Tibial artery (tissue), 4 donors: ENCODE data around the gene FAM177A1.

Experiments
- DNase-seq, 2 donors: peaks; one replicate each; pipeline ENCODE4 v3.0.0-alpha.2; 2019
- H3K27ac ChIP-seq, 2 donors: fragments of 200-600 bp; sonication (generic) in 1 of 2; 1 replicate in 1 of 2; 2 replicates in 1 of 2; pipeline ENCODE4 v1.5.1; 2018 to 2019; ENCODE audit warnings: mild to moderate bottlenecking in 1 of 2
- H3K27me3 ChIP-seq, 2 donors: fragments of 200-600 bp; sonication (generic) in 1 of 2; one replicate each; pipeline versions ENCODE4 v1.5.1 to v1.6.0; 2016 to 2019
- H3K36me3 ChIP-seq, 3 donors: fragments of 200-600 bp; sonication (generic) in 2 of 3; one replicate each; pipeline ENCODE4 v1.5.1; 2016 to 2019; ENCODE audit warnings: mild to moderate bottlenecking in 2 of 3
- H3K4me1 ChIP-seq, 4 donors: fragments of 200-600 bp; sonication (generic) in 2 of 4; 1 replicate in 3 of 4; 2 replicates in 1 of 4; pipeline ENCODE4 v1.5.1; 2016 to 2019
- H3K4me3 ChIP-seq, 2 donors: fragments of 200-600 bp; sonication (generic) in 1 of 2; 1 replicate in 1 of 2; 2 replicates in 1 of 2; pipeline ENCODE4 v1.5.1; 2018 to 2019; ENCODE audit warnings: mild to moderate bottlenecking in 2 of 2
- H3K9me3 ChIP-seq, 3 donors: fragments of 200-600 bp; sonication (generic) in 1 of 3; one replicate each; pipeline ENCODE4 v1.5.1; 2016 to 2019
- CTCF ChIP-seq, 2 experiments: fragments of 200-600 bp in 1 of 2; fragments of 450-650 bp in 1 of 2; IDR thresholded peaks; one replicate each; pipeline ENCODE4 v1.5.1; 2017 to 2019; ENCODE audit warnings: antibody characterized with exemption in 2 of 2, mild to moderate bottlenecking in 1 of 2, moderate library complexity in 1 of 2
- intact Hi-C: fragments of 100-400 bp; cut with DNase I; formaldehyde crosslinking; loops from one replicate; pipeline ENCODE4 v1.15.0; 2023; ENCODE audit warnings: low total_unique reads

The FAM177A1 gene

GRCh38 chr14:35068238-35069012, 22.4 kb downstream of the FAM177A1 start:
- H3K36me3 ChIP-seq = peaks cover 23 to 66% (median 48%) of the 10 kb centered on the region in 3 donors
- DNase-seq = no peak
- TF ChIP-seq CTCF (IDR thresholded peaks at IDR 0.05) = no peak
- H3K4me1 ChIP-seq = no peaks in the 10 kb centered on the region
- H3K4me3 ChIP-seq = no peak overlapping the region
- H3K27me3 ChIP-seq = no peaks in the 10 kb centered on the region
- H3K9me3 ChIP-seq = no peaks in the 10 kb centered on the region
- intact Hi-C loops = no loop called here
- no peak overlapping the region for H3K27ac ChIP-seq

- Histone ChIP-seq H3K9me3 (no peaks in the 10 kb centered on the region), H3K36me3 (peaks cover 32 to 73% (median 50%) of the 10 kb centered on the region in 3 donors), H3K27me3 (no peaks in the 10 kb centered on the region), H3K4me1 (no peaks in the 10 kb centered on the region), H3K4me3 (no peak overlapping the region), H3K27ac (no peak overlapping the region)
- intact Hi-C loops = no loop called here
- TF ChIP-seq CTCF (IDR thresholded peaks at IDR 0.05) = no peak
- DNase-seq = no peak
Observed at GRCh38 chr14:35072226-35072625, 26.2 kb downstream of the FAM177A1 start.

- intact Hi-C loops = no loop called here
- Histone ChIP-seq H3K4me1 (no peaks in the 10 kb centered on the region), H3K36me3 (peaks cover 34 to 78% (median 52%) of the 10 kb centered on the region in 3 donors), H3K27me3 (no peaks in the 10 kb centered on the region), H3K27ac (no peak overlapping the region), H3K9me3 (no peaks in the 10 kb centered on the region), H3K4me3 (no peak overlapping the region)
- DNase-seq = no peak
- TF ChIP-seq CTCF (IDR thresholded peaks at IDR 0.05) = no peak
Observed at GRCh38 chr14:35073486-35073885, 27.4 kb downstream of the FAM177A1 start.

GRCh38 chr14:35078082-35078481, 32.0 kb downstream of the FAM177A1 start:
- no peaks in the 10 kb centered on the region for H3K9me3 ChIP-seq
- no peak for TF ChIP-seq CTCF (IDR thresholded peaks at IDR 0.05)
- DNase-seq = no peak
- no peak overlapping the region for H3K27ac ChIP-seq
- H3K4me3 ChIP-seq = no peak overlapping the region
- H3K36me3 ChIP-seq = peaks cover 42 to 78% (median 58%) of the 10 kb centered on the region in 3 donors
- H3K27me3 ChIP-seq = no peaks in the 10 kb centered on the region
- no peaks in the 10 kb centered on the region for H3K4me1 ChIP-seq
- intact Hi-C loops = no loop called here

- TF ChIP-seq CTCF (IDR thresholded peaks at IDR 0.05) = no peak
- intact Hi-C loops = no loop called here
- no peak for DNase-seq
- Histone ChIP-seq H3K36me3 (peaks cover 53 to 78% (median 57%) of the 10 kb centered on the region in 3 donors), H3K4me3 (no peak overlapping the region), H3K9me3 (no peaks in the 10 kb centered on the region), H3K27ac (no peak overlapping the region), H3K27me3 (no peaks in the 10 kb centered on the region), H3K4me1 (no peaks in the 10 kb centered on the region)
Observed at GRCh38 chr14:35079742-35080141, 33.7 kb downstream of the FAM177A1 start.
